GM23248 (cell line): ENCODE results near the gene ANO2.

ENCODE experiments used
- EZH2 ChIP-seq: fragments of 200-600 bp; sonication (generic); IDR thresholded peaks from 2 replicates; pipeline ENCODE4 v1.6.1; 2018; ENCODE audit warnings: antibody characterized with exemption, mild to moderate bottlenecking; ENCODE audit not compliant: insufficient read depth, poor library complexity, severe bottlenecking
- EZH2phosphoT487 ChIP-seq: fragments of 200-600 bp; sonication (generic); IDR thresholded peaks from 2 replicates; pipeline ENCODE4 v1.6.1; 2018; ENCODE audit warnings: antibody characterized with exemption, moderate library complexity, mild to moderate bottlenecking, low read depth; ENCODE audit not compliant: insufficient read depth

- TF ChIP-seq EZH2 = no peak
- TF ChIP-seq EZH2phosphoT487 = no peak
These were observed 161.7 kb downstream of the ANO2 start for GRCh38 chr12:5783289-5783920.
